SK-N-SH treated with all-trans-retinoic acid at 6 μM for 48 hours (cell line): Measurements from ENCODE around the gene ACTC1.

Experiments used
- ATAC-seq: fragments of 200-7000 bp; cut with Tn5 transposase; 3 replicates; pipeline ENCODE4 v1.9.1; 2020; ENCODE audit warnings: mild to moderate bottlenecking, moderate library complexity
- ARNTL ChIP-seq: fragments of 450-650 bp; formaldehyde crosslinking; IDR thresholded peaks from 2 replicates; pipeline ENCODE4 v1.5.0; 2020; ENCODE audit warnings: low read depth, mild to moderate bottlenecking, moderate library complexity, borderline replicate concordance
- BACH2 ChIP-seq: fragments of 250-450 bp; sonication (Bioruptor Pico); IDR thresholded peaks from 2 replicates; pipeline ENCODE4 v1.9.0; 2021; ENCODE audit warnings: mild to moderate bottlenecking, borderline replicate concordance
- CREB5 ChIP-seq: fragments of 250-450 bp; sonication (Bioruptor Pico); IDR thresholded peaks from 2 replicates; pipeline ENCODE4 v1.5.1; 2020; ENCODE audit warnings: low read depth, mild to moderate bottlenecking, moderate library complexity
- CSDC2 ChIP-seq: fragments of 250-450 bp; sonication (Bioruptor Pico); IDR thresholded peaks from 2 replicates; pipeline ENCODE4 v1.5.0; 2020; ENCODE audit warnings: mild to moderate bottlenecking, moderate library complexity
- CSRNP3 ChIP-seq: fragments of 250-450 bp; sonication (Bioruptor Pico); IDR thresholded peaks from 2 replicates; pipeline ENCODE4 v1.5.1; 2021; ENCODE audit warnings: mild to moderate bottlenecking, moderate library complexity
- GLIS3 ChIP-seq: fragments of 250-450 bp; sonication (Bioruptor Pico); IDR thresholded peaks from 2 replicates; pipeline ENCODE4 v1.5.0; 2020; ENCODE audit warnings: mild to moderate bottlenecking, moderate library complexity
- ISL1 ChIP-seq: fragments of 250-450 bp; sonication (Bioruptor Pico); IDR thresholded peaks from 2 replicates; pipeline ENCODE4 v2.1.2; 2022; ENCODE audit warnings: mild to moderate bottlenecking, moderate library complexity
- OSR1 ChIP-seq: fragments of 250-450 bp; sonication (Bioruptor Pico); IDR thresholded peaks from 2 replicates; pipeline ENCODE4 v1.8.0; 2022; ENCODE audit warnings: moderate library complexity, mild to moderate bottlenecking, inconsistent platforms
- POU6F1 ChIP-seq: fragments of 250-450 bp; sonication (Bioruptor Pico); IDR thresholded peaks from 2 replicates; pipeline ENCODE4 v1.8.0; 2021; ENCODE audit warnings: low read depth, mild to moderate bottlenecking, moderate library complexity, borderline replicate concordance
- PPARA ChIP-seq: fragments of 250-450 bp; sonication (Bioruptor Pico); IDR thresholded peaks from 2 replicates; pipeline ENCODE4 v1.5.0; 2020; ENCODE audit warnings: mild to moderate bottlenecking, borderline replicate concordance
- RARB ChIP-seq: fragments of 250-450 bp; sonication (Bioruptor Pico); IDR thresholded peaks from 2 replicates; pipeline ENCODE4 v1.8.0; 2021; ENCODE audit warnings: mild to moderate bottlenecking, moderate library complexity
- SNAI2 ChIP-seq: fragments of 250-450 bp; sonication (Bioruptor Pico); IDR thresholded peaks from 2 replicates; pipeline ENCODE4 v1.5.0; 2020; ENCODE audit warnings: mild to moderate bottlenecking, moderate library complexity
- TCF4 ChIP-seq: fragments of 250-450 bp; sonication (Bioruptor Pico); IDR thresholded peaks from 2 replicates; pipeline ENCODE4 v1.8.0; 2021; ENCODE audit warnings: mild to moderate bottlenecking, moderate library complexity, borderline replicate concordance
- TOX ChIP-seq: fragments of 250-450 bp; sonication (Bioruptor Pico); IDR thresholded peaks from 2 replicates; pipeline ENCODE4 v1.8.0; 2021; ENCODE audit warnings: mild to moderate bottlenecking, moderate library complexity, borderline replicate concordance
- ZC3H10 ChIP-seq: fragments of 250-450 bp; sonication (Bioruptor Pico); IDR thresholded peaks from 2 replicates; pipeline ENCODE4 v1.5.1; 2021; ENCODE audit warnings: mild to moderate bottlenecking, moderate library complexity
- ZFP3 ChIP-seq: fragments of 250-450 bp; sonication (Bioruptor Pico); IDR thresholded peaks from 2 replicates; pipeline ENCODE4 v1.5.0; 2020; ENCODE audit warnings: mild to moderate bottlenecking, moderate library complexity
- ZFP30 ChIP-seq: fragments of 450-650 bp; formaldehyde crosslinking; IDR thresholded peaks from 2 replicates; pipeline ENCODE4 v1.5.0; 2022; ENCODE audit warnings: mild to moderate bottlenecking, moderate library complexity
- ZNF565 ChIP-seq: fragments of 450-650 bp; formaldehyde crosslinking; conservative IDR thresholded peaks from 2 replicates; pipeline ENCODE4 v1.5.0; 2020; ENCODE audit warnings: low read depth, mild to moderate bottlenecking, moderate library complexity
- ZNF70 ChIP-seq: fragments of 450-650 bp; formaldehyde crosslinking; IDR thresholded peaks from 2 replicates; pipeline ENCODE4 v1.5.0; 2020; ENCODE audit warnings: mild to moderate bottlenecking, moderate library complexity
- ZNF8 ChIP-seq: fragments of 450-650 bp; formaldehyde crosslinking; IDR thresholded peaks from 2 replicates; pipeline ENCODE4 v1.5.0; 2020; ENCODE audit warnings: mild to moderate bottlenecking, moderate library complexity
- TF ChIP-seq, protein P1 (sequence below): fragments of 250-450 bp; sonication (Bioruptor Pico); IDR thresholded peaks from 2 replicates; pipeline ENCODE4 v1.8.0; 2020; ENCODE audit warnings: mild to moderate bottlenecking, moderate library complexity, borderline replicate concordance
- TF ChIP-seq, protein P2 (sequence below): fragments of 250-450 bp; sonication (Bioruptor Pico); IDR thresholded peaks from 2 replicates; pipeline ENCODE4 v1.5.0; 2020; ENCODE audit warnings: mild to moderate bottlenecking, moderate library complexity

ACTC1 gene

DNA sequence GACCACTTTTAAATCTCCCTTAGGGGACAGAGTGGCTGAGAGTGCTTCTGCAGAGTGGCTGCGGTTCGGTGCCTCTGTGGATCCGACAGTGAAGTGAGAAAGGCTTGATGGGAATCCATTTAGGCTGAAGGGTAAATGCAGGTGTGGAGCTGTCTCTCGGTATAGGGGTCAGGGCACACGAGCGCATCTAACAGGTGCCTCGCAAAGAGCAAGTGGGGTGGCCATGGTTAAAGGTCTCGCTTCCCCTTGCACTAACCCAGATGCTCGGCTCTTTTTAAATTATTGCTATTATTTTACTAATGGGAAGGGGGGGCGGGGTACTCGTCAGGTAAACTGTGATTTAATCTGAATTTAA lies 40.0 kb downstream of the ACTC1 start:
- TF ChIP-seq CREB5 (CRISPR knock-in tag) (no peak), ZNF565 (CRISPR knock-in tag) (no peak), ZFP30 (CRISPR knock-in tag) (no peak), OSR1 (CRISPR knock-in tag) (no peak), ARNTL (no peak), TOX (CRISPR knock-in tag) (no peak), RARB (CRISPR knock-in tag) (no peak), GLIS3 (CRISPR knock-in tag) (no peak), TCF4 (no peak), CSRNP3 (CRISPR knock-in tag) (no peak), ZFP3 (no peak), ZC3H10 (CRISPR knock-in tag) (no peak), ZNF8 (CRISPR knock-in tag) (no peak), ZNF70 (CRISPR knock-in tag) (no peak), POU6F1 (CRISPR knock-in tag) (no peak), CSDC2 (CRISPR knock-in tag) (no peak), SNAI2 (no peak)
- TF ChIP-seq, protein P1, sequence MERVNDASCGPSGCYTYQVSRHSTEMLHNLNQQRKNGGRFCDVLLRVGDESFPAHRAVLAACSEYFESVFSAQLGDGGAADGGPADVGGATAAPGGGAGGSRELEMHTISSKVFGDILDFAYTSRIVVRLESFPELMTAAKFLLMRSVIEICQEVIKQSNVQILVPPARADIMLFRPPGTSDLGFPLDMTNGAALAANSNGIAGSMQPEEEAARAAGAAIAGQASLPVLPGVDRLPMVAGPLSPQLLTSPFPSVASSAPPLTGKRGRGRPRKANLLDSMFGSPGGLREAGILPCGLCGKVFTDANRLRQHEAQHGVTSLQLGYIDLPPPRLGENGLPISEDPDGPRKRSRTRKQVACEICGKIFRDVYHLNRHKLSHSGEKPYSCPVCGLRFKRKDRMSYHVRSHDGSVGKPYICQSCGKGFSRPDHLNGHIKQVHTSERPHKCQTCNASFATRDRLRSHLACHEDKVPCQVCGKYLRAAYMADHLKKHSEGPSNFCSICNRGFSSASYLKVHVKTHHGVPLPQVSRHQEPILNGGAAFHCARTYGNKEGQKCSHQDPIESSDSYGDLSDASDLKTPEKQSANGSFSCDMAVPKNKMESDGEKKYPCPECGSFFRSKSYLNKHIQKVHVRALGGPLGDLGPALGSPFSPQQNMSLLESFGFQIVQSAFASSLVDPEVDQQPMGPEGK (CRISPR knock-in tag) = no peak
- TF ChIP-seq, protein P2, sequence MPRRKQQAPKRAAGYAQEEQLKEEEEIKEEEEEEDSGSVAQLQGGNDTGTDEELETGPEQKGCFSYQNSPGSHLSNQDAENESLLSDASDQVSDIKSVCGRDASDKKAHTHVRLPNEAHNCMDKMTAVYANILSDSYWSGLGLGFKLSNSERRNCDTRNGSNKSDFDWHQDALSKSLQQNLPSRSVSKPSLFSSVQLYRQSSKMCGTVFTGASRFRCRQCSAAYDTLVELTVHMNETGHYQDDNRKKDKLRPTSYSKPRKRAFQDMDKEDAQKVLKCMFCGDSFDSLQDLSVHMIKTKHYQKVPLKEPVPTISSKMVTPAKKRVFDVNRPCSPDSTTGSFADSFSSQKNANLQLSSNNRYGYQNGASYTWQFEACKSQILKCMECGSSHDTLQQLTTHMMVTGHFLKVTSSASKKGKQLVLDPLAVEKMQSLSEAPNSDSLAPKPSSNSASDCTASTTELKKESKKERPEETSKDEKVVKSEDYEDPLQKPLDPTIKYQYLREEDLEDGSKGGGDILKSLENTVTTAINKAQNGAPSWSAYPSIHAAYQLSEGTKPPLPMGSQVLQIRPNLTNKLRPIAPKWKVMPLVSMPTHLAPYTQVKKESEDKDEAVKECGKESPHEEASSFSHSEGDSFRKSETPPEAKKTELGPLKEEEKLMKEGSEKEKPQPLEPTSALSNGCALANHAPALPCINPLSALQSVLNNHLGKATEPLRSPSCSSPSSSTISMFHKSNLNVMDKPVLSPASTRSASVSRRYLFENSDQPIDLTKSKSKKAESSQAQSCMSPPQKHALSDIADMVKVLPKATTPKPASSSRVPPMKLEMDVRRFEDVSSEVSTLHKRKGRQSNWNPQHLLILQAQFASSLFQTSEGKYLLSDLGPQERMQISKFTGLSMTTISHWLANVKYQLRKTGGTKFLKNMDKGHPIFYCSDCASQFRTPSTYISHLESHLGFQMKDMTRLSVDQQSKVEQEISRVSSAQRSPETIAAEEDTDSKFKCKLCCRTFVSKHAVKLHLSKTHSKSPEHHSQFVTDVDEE (CRISPR knock-in tag) = no peak
- TF ChIP-seq, all 23 proteins: peak for 0
- ATAC-seq = no peak

- ATAC-seq = peak; percentile 69
- TF ChIP-seq ZNF70 (CRISPR knock-in tag) = no peak
- TF ChIP-seq ARNTL = no peak
- no peak for TF ChIP-seq GLIS3 (CRISPR knock-in tag)
- TF ChIP-seq OSR1 (CRISPR knock-in tag) = no peak
- TF ChIP-seq ZNF8 (CRISPR knock-in tag) = no peak
- no peak for TF ChIP-seq TCF4
- TF ChIP-seq BACH2 (CRISPR knock-in tag) = no peak
- TF ChIP-seq RARB (CRISPR knock-in tag) = no peak
- TF ChIP-seq ISL1 = no peak
- TF ChIP-seq CSRNP3 (CRISPR knock-in tag) = no peak
- TF ChIP-seq ZNF565 (CRISPR knock-in tag) = no peak
- no peak for TF ChIP-seq PPARA (CRISPR knock-in tag)
- TF ChIP-seq, protein P2 (CRISPR knock-in tag) = no peak
- TF ChIP-seq, all 23 proteins: peak for 0
Measured at GRCh38 chr15:34754674-34755418, 40.5 kb downstream of the ACTC1 start, which contains the start of gene GJD2. TSS of gene GJD2 (minus strand) at chr15:34754998. CDS start at chr15:34754488, 510 bp downstream.
